Retinal pigment epithelial cell (primary cell): Measurements from ENCODE around the gene ZNF638.

Experiments used
- DNase-seq: peaks from one replicate; pipeline ENCODE4 v3.0.0-alpha.2; 2010; ENCODE audit warnings: low read depth
- H3K4me3 ChIP-seq: 2 replicates; pipeline ENCODE4 v1.5.1; 2011; ENCODE audit warnings: mild to moderate bottlenecking, low read length, control low read depth, moderate library complexity
- TF ChIP-seq, protein P1 (sequence below): conservative IDR thresholded peaks from 2 replicates; pipeline ENCODE4 v1.5.1; 2011; ENCODE audit warnings: low read depth, low read length, control low read depth, inconsistent platforms

ZNF638 gene

DNA sequence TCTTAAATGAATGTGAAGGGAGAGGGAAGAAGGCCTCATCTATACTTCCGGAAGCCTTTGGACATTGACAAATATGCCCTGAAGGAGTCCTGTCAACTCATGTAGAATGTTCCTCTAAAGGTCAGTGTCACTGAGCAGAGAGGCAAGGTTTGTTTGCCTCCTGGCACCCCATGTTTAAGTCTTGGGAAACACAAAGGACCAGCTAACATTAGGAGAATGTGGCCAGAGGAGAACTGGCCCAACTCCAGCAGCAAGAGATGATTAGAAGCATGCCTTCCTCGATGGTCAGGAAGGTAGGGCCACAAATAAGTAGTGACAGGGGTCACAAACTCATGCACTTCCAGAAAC, 127.5 kb downstream of the ZNF638 start:
- DNase-seq, result no peak
- TF ChIP-seq, protein P1, sequence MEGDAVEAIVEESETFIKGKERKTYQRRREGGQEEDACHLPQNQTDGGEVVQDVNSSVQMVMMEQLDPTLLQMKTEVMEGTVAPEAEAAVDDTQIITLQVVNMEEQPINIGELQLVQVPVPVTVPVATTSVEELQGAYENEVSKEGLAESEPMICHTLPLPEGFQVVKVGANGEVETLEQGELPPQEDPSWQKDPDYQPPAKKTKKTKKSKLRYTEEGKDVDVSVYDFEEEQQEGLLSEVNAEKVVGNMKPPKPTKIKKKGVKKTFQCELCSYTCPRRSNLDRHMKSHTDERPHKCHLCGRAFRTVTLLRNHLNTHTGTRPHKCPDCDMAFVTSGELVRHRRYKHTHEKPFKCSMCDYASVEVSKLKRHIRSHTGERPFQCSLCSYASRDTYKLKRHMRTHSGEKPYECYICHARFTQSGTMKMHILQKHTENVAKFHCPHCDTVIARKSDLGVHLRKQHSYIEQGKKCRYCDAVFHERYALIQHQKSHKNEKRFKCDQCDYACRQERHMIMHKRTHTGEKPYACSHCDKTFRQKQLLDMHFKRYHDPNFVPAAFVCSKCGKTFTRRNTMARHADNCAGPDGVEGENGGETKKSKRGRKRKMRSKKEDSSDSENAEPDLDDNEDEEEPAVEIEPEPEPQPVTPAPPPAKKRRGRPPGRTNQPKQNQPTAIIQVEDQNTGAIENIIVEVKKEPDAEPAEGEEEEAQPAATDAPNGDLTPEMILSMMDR, result no peak
- H3K4me3 ChIP-seq, result no peak overlapping the region

DNA sequence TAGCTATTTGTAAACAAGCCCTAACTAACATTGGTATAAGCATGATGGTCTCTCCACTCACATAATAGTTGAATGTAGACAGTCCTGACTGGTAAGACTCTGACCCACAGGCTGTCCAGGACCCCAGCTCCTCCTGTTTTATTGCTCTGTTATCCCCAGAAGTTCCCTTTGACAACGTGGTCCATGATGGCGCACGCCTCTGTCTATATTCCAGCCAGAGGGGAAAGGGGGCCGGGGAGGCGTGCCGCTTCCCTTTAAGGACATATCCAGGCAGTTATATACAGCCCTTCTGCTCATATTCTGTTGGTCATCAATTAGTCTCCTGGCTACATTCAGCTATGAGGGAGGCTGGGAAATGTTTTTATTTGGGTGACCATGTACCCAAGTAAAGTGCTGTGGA, 128.5 kb downstream of the ZNF638 start:
- TF ChIP-seq, protein P1, result no peak
- no peak for DNase-seq
- no peak overlapping the region for H3K4me3 ChIP-seq

DNA sequence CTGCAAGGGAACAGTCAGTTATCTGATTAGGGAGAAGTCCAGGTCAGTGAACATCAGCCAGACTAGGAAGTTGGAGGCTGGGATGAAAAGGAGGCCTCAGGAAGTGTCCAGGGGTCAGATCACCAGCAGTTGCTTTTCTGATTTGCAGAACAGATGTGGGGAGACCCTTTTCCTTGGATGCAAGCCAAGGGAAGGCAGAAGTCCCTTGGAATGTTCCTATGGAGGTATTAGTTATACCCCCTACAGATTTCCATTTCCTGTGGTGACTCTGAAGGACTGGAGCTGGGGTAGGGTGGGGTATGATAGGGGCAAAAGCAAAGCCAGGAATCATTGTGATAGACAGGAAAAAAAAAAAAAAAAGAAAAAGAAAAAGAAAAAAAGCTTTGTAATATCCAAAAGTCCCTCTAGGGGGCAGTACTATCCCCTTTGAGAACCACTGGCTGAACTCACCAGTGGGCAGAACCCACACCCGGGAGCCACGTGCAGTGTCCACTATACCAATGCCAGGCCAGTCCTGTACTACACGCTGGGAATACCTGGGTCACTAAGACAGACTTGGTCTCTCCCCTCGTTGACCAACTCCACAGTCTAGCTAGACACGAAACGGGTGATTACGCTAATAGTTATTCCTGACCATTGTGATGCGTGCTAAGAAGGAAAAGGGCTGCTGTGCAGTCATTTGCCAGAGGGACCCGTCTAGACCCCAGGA, 129.2 kb downstream of the ZNF638 start:
- no peak for DNase-seq
- H3K4me3 ChIP-seq, result no peak overlapping the region
- TF ChIP-seq, protein P1, result peak; percentile 71

DNA sequence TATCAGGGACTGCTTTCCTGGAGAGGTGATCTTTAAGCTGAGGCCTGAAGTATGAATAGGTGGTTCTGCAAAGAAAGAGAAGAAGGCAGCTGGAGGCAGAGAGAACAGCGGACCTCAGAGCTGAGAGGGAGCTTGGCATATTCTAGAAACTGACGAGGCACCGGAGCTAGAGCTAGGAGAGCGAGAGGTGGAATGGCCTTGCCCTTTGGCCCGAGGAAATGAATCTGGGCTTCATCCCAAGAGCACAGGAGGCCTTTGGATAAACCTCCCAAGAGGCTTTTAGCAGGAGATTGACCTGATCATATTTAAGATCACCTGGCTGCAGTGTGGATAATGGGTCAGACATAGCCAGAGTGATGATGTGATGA, 129.7 kb downstream of the ZNF638 start:
- no peak overlapping the region for H3K4me3 ChIP-seq
- TF ChIP-seq, protein P1, result no peak
- DNase-seq, result no peak

DNA sequence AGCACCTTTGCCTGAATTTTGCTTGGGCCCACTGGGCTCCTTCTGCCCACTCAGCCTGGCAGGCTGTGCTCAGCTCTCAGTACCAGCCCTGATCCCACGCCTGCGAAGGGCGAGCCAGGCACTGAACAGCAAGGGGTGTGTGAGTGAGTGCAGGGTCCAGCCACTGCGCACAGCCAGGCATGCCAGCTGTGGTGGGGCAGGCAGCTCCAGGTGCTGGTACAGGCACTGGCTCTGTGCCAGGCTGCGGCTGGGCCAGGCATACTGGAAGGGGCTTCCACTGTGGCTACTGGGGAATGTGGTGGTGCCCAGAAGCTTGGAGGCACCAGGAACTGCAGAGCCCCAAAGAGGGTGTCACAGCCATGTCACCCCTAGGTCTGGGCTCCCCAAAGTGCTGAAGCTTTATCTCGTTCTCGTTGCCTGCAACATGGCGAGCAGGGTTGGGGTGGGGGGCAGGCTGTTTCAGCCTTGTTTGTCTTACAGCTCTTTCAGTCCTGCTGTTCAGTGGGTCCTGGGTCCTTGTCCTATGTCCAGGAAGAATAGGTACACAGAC, 130.5 kb downstream of the ZNF638 start:
- H3K4me3 ChIP-seq, result no peak overlapping the region
- TF ChIP-seq, protein P1, result no peak
- DNase-seq, result no peak

DNA sequence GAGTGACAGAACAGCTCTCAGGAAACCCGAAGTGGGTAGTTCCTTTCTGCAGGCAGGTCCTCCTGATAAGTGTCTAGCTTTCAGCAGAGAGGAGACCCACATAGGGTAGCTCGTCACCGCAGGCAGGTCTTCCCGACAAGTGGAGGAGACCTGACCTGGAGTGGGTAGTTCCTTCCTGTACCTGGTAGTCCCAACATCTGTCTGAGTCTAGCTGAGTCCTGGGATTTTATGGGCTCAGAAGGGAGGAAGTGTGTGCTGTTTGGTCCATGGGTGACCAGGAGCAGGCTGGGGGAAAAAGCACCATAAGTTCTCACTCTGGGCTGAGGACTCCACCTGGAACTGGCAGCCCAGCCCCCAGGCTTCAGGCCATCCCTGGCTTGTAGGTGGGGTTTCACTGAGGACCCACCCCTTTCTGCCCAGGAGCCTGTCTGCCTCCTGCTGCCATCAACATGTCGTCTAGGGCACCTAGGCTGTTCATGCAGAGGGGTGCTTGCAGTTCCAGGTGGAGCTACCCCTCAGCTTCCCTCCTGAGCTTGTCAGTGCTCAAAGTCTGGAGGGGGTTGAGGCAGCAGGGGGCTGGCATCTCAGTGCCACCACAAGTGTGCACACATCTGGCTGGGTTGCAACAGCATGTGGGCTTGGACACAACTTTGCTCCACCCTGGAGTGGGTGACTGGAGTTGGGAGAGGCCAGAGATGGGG, 131.2 kb downstream of the ZNF638 start:
- DNase-seq, result no peak
- TF ChIP-seq, protein P1, result no peak
- H3K4me3 ChIP-seq, result no peak overlapping the region

DNA sequence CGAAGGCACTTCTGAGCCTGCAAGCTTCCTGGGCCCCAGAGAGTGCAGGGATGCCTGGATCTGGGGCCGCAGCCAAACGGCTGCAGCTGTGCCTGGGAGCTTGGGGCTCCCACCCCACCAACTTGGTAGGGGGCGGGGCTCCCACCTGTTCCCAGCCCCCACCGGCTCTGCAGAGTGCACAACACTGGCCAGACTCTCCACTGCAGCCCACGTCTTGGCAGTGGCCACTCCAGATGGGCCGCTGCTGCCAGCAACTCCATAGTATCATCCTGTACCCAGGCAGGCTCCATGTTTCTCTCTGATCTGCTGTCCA, 131.7 kb downstream of the ZNF638 start:
- TF ChIP-seq, protein P1, result no peak
- no peak overlapping the region for H3K4me3 ChIP-seq
- DNase-seq, result no peak
